ENCODE data around the gene ZDHHC5.
"Not testable (repeated sequence)": the region's sequence is repeated elsewhere in the genome, so short reads cannot be mapped to it uniquely, and the experiment has no call there.

ZDHHC5 gene

GRCh38 chr11:57667117-57667735 lies 688 bp upstream of the ZDHHC5 start:
- peak; percentile 99 for DNase-seq (ENCODE audit: low spot score)

GRCh38 chr11:57668434-57668782 lies 494 bp downstream of the ZDHHC5 start:
- DNase-seq (ENCODE audit: low spot score), result peak; percentile 13

GRCh38 chr11:57674251-57674650 lies 6.3 kb downstream of the ZDHHC5 start:
- DNase-seq (ENCODE audit: low spot score), result no peak

- no peak for DNase-seq (ENCODE audit: low spot score)
Observed at GRCh38 chr11:57675176-57675941, 7.4 kb downstream of the ZDHHC5 start.

- DNase-seq (ENCODE audit: low spot score), result no peak
Observed at GRCh38 chr11:57679396-57679795, 11.5 kb downstream of the ZDHHC5 start.

- no peak for DNase-seq (ENCODE audit: low spot score)
Observed at GRCh38 chr11:57680552-57680874, 12.6 kb downstream of the ZDHHC5 start.

- DNase-seq (ENCODE audit: low spot score), result no peak
Observed at GRCh38 chr11:57681168-57681567, 13.3 kb downstream of the ZDHHC5 start.

GRCh38 chr11:57690474-57690873 lies 22.6 kb downstream of the ZDHHC5 start:
- not testable (repeated sequence) for DNase-seq (ENCODE audit: low spot score)

- no peak for DNase-seq (ENCODE audit: low spot score)
Observed at GRCh38 chr11:57698843-57699365, 31.0 kb downstream of the ZDHHC5 start.

- DNase-seq (ENCODE audit: low spot score), result no peak
Observed at GRCh38 chr11:57699813-57700212, 31.9 kb downstream of the ZDHHC5 start.

- DNase-seq (ENCODE audit: low spot score), result no peak
Observed at GRCh38 chr11:57700425-57700824, 32.5 kb downstream of the ZDHHC5 start.

GRCh38 chr11:57703341-57703740 lies 35.4 kb downstream of the ZDHHC5 start:
- no peak for DNase-seq (ENCODE audit: low spot score)

- DNase-seq (ENCODE audit: low spot score), result no peak
Observed at GRCh38 chr11:57704932-57705331, 37.0 kb downstream of the ZDHHC5 start.

- not testable (repeated sequence) for DNase-seq (ENCODE audit: low spot score)
Observed at GRCh38 chr11:57705432-57705831, 37.5 kb downstream of the ZDHHC5 start.

- no peak for DNase-seq (ENCODE audit: low spot score)
Observed at GRCh38 chr11:57709802-57710367, 42.0 kb downstream of the ZDHHC5 start.

- DNase-seq (ENCODE audit: low spot score), result peak; percentile 92
Observed at GRCh38 chr11:57711414-57712255, 43.7 kb downstream of the ZDHHC5 start, which contains the start of gene MED19. MED19 (minus strand) TSS chr11:57712215; CDS start chr11:57712179, 36 bp downstream.

- DNase-seq (ENCODE audit: low spot score), result peak; percentile 100
Observed at GRCh38 chr11:57712256-57713150, 44.6 kb downstream of the ZDHHC5 start, which contains the start of gene TMX2. TMX2 (plus strand) TSS chr11:57712593; CDS start chr11:57712619, 26 bp downstream.

GRCh38 chr11:57713835-57714234 lies 45.9 kb downstream of the ZDHHC5 start:
- no peak for DNase-seq (ENCODE audit: low spot score)

- not testable (repeated sequence) for DNase-seq (ENCODE audit: low spot score)
Observed at GRCh38 chr11:57716726-57717125, 48.8 kb downstream of the ZDHHC5 start.

GRCh38 chr11:57727185-57727584 lies 59.3 kb downstream of the ZDHHC5 start:
- DNase-seq (ENCODE audit: low spot score), result no peak

GRCh38 chr11:57728829-57729228 lies 60.9 kb downstream of the ZDHHC5 start:
- DNase-seq (ENCODE audit: low spot score), result no peak

All from cerebellar cortex (tissue), 1 donor.